H1 (cell line): ENCODE results near the gene ALPI. TPM values are rescaled to one million over a fixed set of nuclear protein-coding genes. Genes with fewer than 3 reads are reported as not detected.

Experiments used
- CTCF ChIA-PET: fragments of 300-600 bp; sonication (Branson Sonifier 250); formaldehyde crosslinking; loops from one replicate; lab custom pipeline; 2021; ENCODE audit not compliant: partially characterized antibody; lab: Charles Lee
- POLR2A ChIA-PET: fragments of 300-600 bp; sonication (Branson Sonifier 250); formaldehyde crosslinking; loops from one replicate; lab custom pipeline; 2021; ENCODE audit warnings: inconsistent platforms; ENCODE audit not compliant: partially characterized antibody; lab: Charles Lee
- DNase-seq, 2 experiments: peaks; one replicate each; pipeline versions ENCODE4 v3.0.0 to v3.0.0-alpha.2; 2010 to 2022; ENCODE audit warnings: low spot score in 2 of 2, low read depth in 1 of 2, mixed read lengths in 1 of 2
- FAIRE-seq: peaks from 2 replicates; lab custom pipeline; 2011; peaks lifted over from hg19 to GRCh38; lab: Jason Lieb, UNC
- H2AFZ ChIP-seq: 2 replicates; pipeline ENCODE4 v1.8.1; 2012; ENCODE audit warnings: low read length, inconsistent platforms
- H2AK5ac ChIP-seq: 2 replicates; pipeline ENCODE4 v1.6.1; 2013; ENCODE audit warnings: low read depth, low read length
- H2BK120ac ChIP-seq: replicated peaks from 2 replicates; pipeline ENCODE3; 2013; ENCODE audit warnings: low read depth, low read length, inconsistent platforms
- H2BK12ac ChIP-seq: 2 replicates; pipeline ENCODE4 v1.6.1; 2013; ENCODE audit warnings: low read depth, low read length
- H2BK15ac ChIP-seq: 2 replicates; pipeline ENCODE4 v1.6.1; 2013; ENCODE audit warnings: low read length
- H2BK20ac ChIP-seq: 2 replicates; pipeline ENCODE4 v1.6.1; 2013; ENCODE audit warnings: low read length
- H2BK5ac ChIP-seq: 2 replicates; pipeline ENCODE4 v1.6.1; 2013; ENCODE audit warnings: low read depth, low read length
- H3K14ac ChIP-seq: 2 replicates; pipeline ENCODE4 v1.6.1; 2013; ENCODE audit warnings: inconsistent platforms; ENCODE audit not compliant: insufficient read length
- H3K18ac ChIP-seq: 2 replicates; pipeline ENCODE4 v1.6.1; 2013; ENCODE audit warnings: low read length; ENCODE audit errors: extremely low read depth
- H3K23ac ChIP-seq: 2 replicates; pipeline ENCODE4 v1.6.1; 2013; ENCODE audit warnings: inconsistent platforms; ENCODE audit not compliant: insufficient read length
- H3K23me2 ChIP-seq: 2 replicates; pipeline ENCODE4 v1.6.1; 2013; ENCODE audit warnings: low read depth, low read length
- H3K27ac ChIP-seq: 2 replicates; pipeline ENCODE4 v1.6.1; 2011; ENCODE audit warnings: low read depth, low read length, inconsistent platforms
- H3K27me3 ChIP-seq, 4 experiments: replicated peaks in 1 of 4; 1 replicate in 1 of 4; 2 replicates in 3 of 4; pipeline versions ENCODE4 v1.6.1 to v1.8.1; 2011 to 2013; ENCODE audit warnings: low read length in 3 of 4, mild to moderate bottlenecking in 3 of 4, inconsistent platforms in 2 of 4, mixed read lengths in 2 of 4, moderate library complexity in 1 of 4; ENCODE audit not compliant: control insufficient read depth in 3 of 4, insufficient read depth in 3 of 4; ENCODE audit errors: extremely low read depth in 1 of 4
- H3K36me3 ChIP-seq, 4 experiments: 2 replicates each; pipeline versions ENCODE4 v1.6.1 to v1.8.1; 2011 to 2013; ENCODE audit warnings: mild to moderate bottlenecking in 4 of 4, low read length in 3 of 4, moderate library complexity in 2 of 4, control low read depth in 1 of 4, inconsistent platforms in 1 of 4; ENCODE audit not compliant: insufficient read depth in 4 of 4, control insufficient read depth in 2 of 4
- H3K4ac ChIP-seq: replicated peaks from 2 replicates; pipeline ENCODE3; 2013; ENCODE audit warnings: low read length, low read depth, mixed read lengths, inconsistent platforms; ENCODE audit not compliant: insufficient read length
- H3K4me1 ChIP-seq, 4 experiments: replicated peaks in 1 of 4; 1 replicate in 1 of 4; 2 replicates in 3 of 4; pipeline versions ENCODE4 v1.6.1 to v1.8.1; 2011 to 2013; ENCODE audit warnings: low read length in 3 of 4, inconsistent platforms in 2 of 4, mixed read lengths in 1 of 4; ENCODE audit not compliant: insufficient read depth in 4 of 4, control insufficient read depth in 3 of 4
- H3K4me2 ChIP-seq, 2 experiments: 2 replicates each; pipeline versions ENCODE4 v1.6.1 to v1.8.1; 2011 to 2013; ENCODE audit warnings: low read depth in 2 of 2, low read length in 2 of 2, control low read depth in 1 of 2, inconsistent platforms in 1 of 2, mild to moderate bottlenecking in 1 of 2; ENCODE audit not compliant: insufficient read depth in 1 of 2
- H3K4me3 ChIP-seq, 4 experiments: fragments of 200-600, 300-600 bp in 1 of 4; sonication (generic), shearing (Covaris generic), sonication (Bioruptor Twin) in 1 of 4; 2 replicates each; pipeline versions ENCODE4 v1.5.1 to v1.8.1; 2011 to 2016; ENCODE audit warnings: low read length in 4 of 4, low read depth in 3 of 4, control low read depth in 2 of 4, inconsistent platforms in 2 of 4, mild to moderate bottlenecking in 2 of 4, mixed read lengths in 1 of 4, moderate library complexity in 1 of 4; ENCODE audit not compliant: insufficient read depth in 2 of 4; ENCODE audit errors: extremely low read depth in 1 of 4
- H3K56ac ChIP-seq: replicated peaks from 2 replicates; pipeline ENCODE3; 2013; ENCODE audit warnings: low read depth, mild to moderate bottlenecking, mixed read lengths, low read length, inconsistent platforms; ENCODE audit not compliant: insufficient read length
- H3K79me1 ChIP-seq: 2 replicates; pipeline ENCODE4 v1.6.1; 2013; ENCODE audit warnings: low read depth, low read length, control low read depth
- H3K79me2 ChIP-seq, 2 experiments: 2 replicates each; pipeline versions ENCODE4 v1.6.1 to v1.8.1; 2012 to 2013; ENCODE audit warnings: low read length in 2 of 2, mild to moderate bottlenecking in 2 of 2, inconsistent platforms in 1 of 2; ENCODE audit not compliant: insufficient read depth in 2 of 2, control insufficient read depth in 1 of 2
- H3K9ac ChIP-seq, 4 experiments: replicated peaks in 1 of 4; 1 replicate in 1 of 4; 2 replicates in 3 of 4; pipeline versions ENCODE4 v1.6.1 to v1.8.1; 2011 to 2013; ENCODE audit warnings: low read depth in 3 of 4, low read length in 3 of 4, control low read depth in 2 of 4, mild to moderate bottlenecking in 2 of 4, moderate library complexity in 2 of 4, inconsistent platforms in 1 of 4; ENCODE audit errors: extremely low read depth in 1 of 4
- H3K9me3 ChIP-seq, 2 experiments: 2 replicates each; pipeline versions ENCODE4 v1.6.1 to v1.8.1; 2012 to 2013; ENCODE audit warnings: mild to moderate bottlenecking in 2 of 2, moderate library complexity in 2 of 2, control low read depth in 1 of 2, inconsistent platforms in 1 of 2, low read depth in 1 of 2, low read length in 1 of 2, mixed read lengths in 1 of 2; ENCODE audit not compliant: insufficient read depth in 2 of 2
- H4K20me1 ChIP-seq, 2 experiments: replicated peaks in 1 of 2; 2 replicates each; pipeline versions ENCODE3 to v1.8.1; 2011 to 2013; ENCODE audit warnings: inconsistent platforms in 2 of 2, low read length in 2 of 2, mild to moderate bottlenecking in 1 of 2; ENCODE audit not compliant: insufficient read depth in 2 of 2, control insufficient read depth in 1 of 2
- H4K5ac ChIP-seq: 2 replicates; pipeline ENCODE4 v1.6.1; 2013; ENCODE audit warnings: low read length, low read depth, mixed read lengths, inconsistent platforms; ENCODE audit not compliant: insufficient read length
- H4K8ac ChIP-seq: 2 replicates; pipeline ENCODE4 v1.8.0; 2013; ENCODE audit warnings: mild to moderate bottlenecking, moderate library complexity, low read length, inconsistent platforms; ENCODE audit not compliant: insufficient read depth; ENCODE audit errors: extremely low read depth
- H4K91ac ChIP-seq: replicated peaks from 2 replicates; pipeline ENCODE3; 2013; ENCODE audit warnings: low read length, mixed read lengths, inconsistent platforms; ENCODE audit not compliant: insufficient read length
- CHD1 ChIP-seq: IDR thresholded peaks from 2 replicates; pipeline ENCODE4 v1.6.1; 2012; ENCODE audit warnings: low read depth, low read length, improper control_type of control experiment
- EGR1 ChIP-seq: IDR thresholded peaks from 2 replicates; pipeline ENCODE4 v1.6.1; 2011; ENCODE audit warnings: low read depth, low read length, borderline replicate concordance
- JUN ChIP-seq: IDR thresholded peaks from 2 replicates; pipeline ENCODE4 v1.6.1; 2011; ENCODE audit warnings: low read depth, mild to moderate bottlenecking, improper control_type of control experiment, low read length
- PHF8 ChIP-seq: fragments of 200-600 bp; sonication (generic); conservative IDR thresholded peaks from 2 replicates; pipeline ENCODE4 v1.7.1; 2012; ENCODE audit warnings: low read depth, mild to moderate bottlenecking, inconsistent platforms, low read length, moderate library complexity
- SP1 ChIP-seq: IDR thresholded peaks from 2 replicates; pipeline ENCODE4 v1.6.1; 2011; ENCODE audit warnings: low read depth, low read length
- USF2 ChIP-seq: IDR thresholded peaks from 2 replicates; pipeline ENCODE4 v1.6.1; 2011; ENCODE audit warnings: low read length, improper control_type of control experiment
- ZNF274 ChIP-seq: IDR thresholded peaks from 2 replicates; pipeline ENCODE4 v1.7.0; 2012; ENCODE audit warnings: low read length, borderline replicate concordance; ENCODE audit errors: extremely low read depth
- WGBS, 2 experiments: shearing (Covaris generic) in 1 of 2; methylation state at CpG; one replicate each; pipeline versions ENCODE4 v1.1.6 to v1.1.7; 2013 to 2015; ENCODE audit warnings: low lambda C conversion rate in 2 of 2, mixed read lengths in 2 of 2, inconsistent platforms in 1 of 2, low coverage in 1 of 2, missing lambda C conversion rate in 1 of 2; ENCODE audit not compliant: insufficient replicate concordance in 2 of 2, insufficient coverage in 1 of 2, insufficient read length in 1 of 2; ENCODE audit errors: extremely low coverage in 1 of 2, missing lambda C conversion rate in 1 of 2; 5-methylcytosine and 5-hydroxymethylcytosine counted together
- polyA plus RNA-seq, 7 experiments: library from polyadenylated mRNA; depleted of rRNA in 3 of 7; stranded (reverse) in 5 of 7; unstranded in 2 of 7; fragments of >200 nt in 5 of 7; fragments of 200-250 nt in 2 of 7; gene quantifications; 1 replicate in 5 of 7; 2 replicates in 1 of 7; 4 replicates in 1 of 7; pipeline versions ENCODE4 v1.2.1 to v1.2.3, GENCODE V29; 2011 to 2013; ENCODE audit warnings: missing spikeins in 2 of 7, mixed read lengths in 2 of 7
- total RNA-seq: library from RNA; stranded (reverse); fragmentation: NEBNext Ultra II Directional; extraction: Animal tissue kit (Norgen Biotek cat#: 25700); gene quantifications from 2 replicates; pipeline ENCODE4 v1.2.1, GENCODE V29; 2021

The ALPI gene
- total and polyA plus RNA-seq, 2 of the 8 experiments (the other 6 are each of a cell fraction or from before 2014, with no cell fraction given), result not detected

GRCh38 chr2:232505856-232506255, 49.9 kb downstream of the ALPI start:
- H2BK12ac ChIP-seq, result no peak overlapping the region
- H4K5ac ChIP-seq, result no peak overlapping the region
- H4K8ac ChIP-seq, result peak overlapping the region; percentile 11; the same call in 1 of the 2 replicates
- H3K27me3 ChIP-seq, result peaks cover 15 to 47% (median 42%) of the 10 kb centered on the region in 4 experiments
- CTCF ChIA-PET, result interaction anchor here (0.8 to 10.8 kb wide), 7 partner anchors 12 to 69 kb away, joined by 3 to 176 read pairs (median 3); partner anchors contain the start of genes CHRND and PRSS56
- no peak overlapping the region for H3K23ac ChIP-seq
- H3K4me1 ChIP-seq, result peaks cover 0 to 25% (median 17%) of the 10 kb centered on the region in 4 experiments; a peak in 6 of 7 replicates
- FAIRE-seq (no peak), DNase-seq (no peak)
- H3K4me3 ChIP-seq, result peak overlapping the region in 1 of 4 experiments; percentile 18; a peak in 1 of 8 replicates
- H3K4ac ChIP-seq, result no peak overlapping the region
- H3K14ac ChIP-seq, result no peak overlapping the region
- peaks cover 0 to 2% of the 10 kb centered on the region in 2 experiments for H4K20me1 ChIP-seq
- no peaks in the 10 kb centered on the region for H3K36me3 ChIP-seq
- H3K79me2 ChIP-seq, result no peaks in the 10 kb centered on the region
- H2BK120ac ChIP-seq, result no peak overlapping the region
- POLR2A ChIA-PET, result interaction anchor here (1.0 kb wide), 1 partner anchor 17 kb away, joined by 3 read pairs; no protein-coding TSS in a partner anchor
- no peak overlapping the region for H3K56ac ChIP-seq
- WGBS, 2 experiments, result 45% methylated on average over 9 of the region's 10 CpGs; no CpG with 5 or more reads in 1 of the 2 experiments
- no peak overlapping the region for H2AFZ ChIP-seq
- H3K9me3 ChIP-seq, result no peaks in the 10 kb centered on the region
- H3K4me2 ChIP-seq, result peak overlapping the region; percentile 30 to 36; a peak in 2 of 4 replicates
- no peak overlapping the region for H2BK5ac ChIP-seq
- no peak overlapping the region for H3K9ac ChIP-seq
- no peak overlapping the region for H2BK15ac ChIP-seq
- H4K91ac ChIP-seq, result no peak overlapping the region
- no peak overlapping the region for H3K27ac ChIP-seq
- no peaks in the 10 kb centered on the region for H3K79me1 ChIP-seq
- H3K23me2 ChIP-seq, result peaks cover 12% of the 10 kb centered on the region
- no peak overlapping the region for H3K18ac ChIP-seq
- H2BK20ac ChIP-seq, result no peak overlapping the region
- no peak overlapping the region for H2AK5ac ChIP-seq
- TF ChIP-seq JUN, result no peak
- TF ChIP-seq USF2, result no peak
- no peak for TF ChIP-seq ZNF274
- no peak for TF ChIP-seq EGR1
- TF ChIP-seq CHD1, result no peak
- TF ChIP-seq PHF8, result no peak
- no peak for TF ChIP-seq SP1
